ENCODE results near the gene C16orf86.

The C16orf86 gene

GRCh38 chr16:67653789-67654402, 12.7 kb upstream of the C16orf86 start:
- no peak for DNase-seq

- no peak for DNase-seq
Observed at GRCh38 chr16:67654403-67654911, 12.2 kb upstream of the C16orf86 start.

GRCh38 chr16:67655363-67655762, 11.3 kb upstream of the C16orf86 start:
- no peak for DNase-seq

- DNase-seq, result no peak
Observed at GRCh38 chr16:67656344-67657016, 10.1 kb upstream of the C16orf86 start.

- DNase-seq, result no peak
Observed at GRCh38 chr16:67657017-67657608, 9.5 kb upstream of the C16orf86 start.

GRCh38 chr16:67657751-67658518, 8.7 kb upstream of the C16orf86 start:
- no peak for DNase-seq

GRCh38 chr16:67658849-67659674, 7.6 kb upstream of the C16orf86 start:
- DNase-seq, result no peak

GRCh38 chr16:67659675-67660563, 6.7 kb upstream of the C16orf86 start, which contains the start of gene ACD:
Gene ACD, minus strand, starts transcription at chr16:67660260. Its CDS starts 40 bp downstream, at chr16:67660220.
- DNase-seq, result peak; percentile 94

- peak; percentile 98 for DNase-seq
Observed at GRCh38 chr16:67660564-67661028, 6.0 kb upstream of the C16orf86 start, which contains the start of gene PARD6A. Gene PARD6A, plus strand, starts transcription at chr16:67660960. Its CDS starts 79 bp downstream, at chr16:67661039.

- peak; percentile 31 for DNase-seq
Observed at GRCh38 chr16:67661101-67661761, 5.4 kb upstream of the C16orf86 start.

GRCh38 chr16:67661886-67662652, 4.5 kb upstream of the C16orf86 start:
- DNase-seq, result no peak

- no peak for DNase-seq
Observed at GRCh38 chr16:67662653-67663010, 4.0 kb upstream of the C16orf86 start.

GRCh38 chr16:67663151-67663876, 3.3 kb upstream of the C16orf86 start:
- peak; percentile 48 for DNase-seq

- no peak for DNase-seq
Observed at GRCh38 chr16:67663877-67664222, 2.8 kb upstream of the C16orf86 start.

- DNase-seq, result no peak
Observed at GRCh38 chr16:67664258-67664657, 2.4 kb upstream of the C16orf86 start.

- no peak for DNase-seq
Observed at GRCh38 chr16:67664871-67665270, 1.7 kb upstream of the C16orf86 start.

- DNase-seq, result no peak
Observed at GRCh38 chr16:67665598-67665997, 1.0 kb upstream of the C16orf86 start.

GRCh38 chr16:67666032-67666551, 522 bp upstream of the C16orf86 start:
- DNase-seq, result no peak

- DNase-seq, result no peak
Observed at GRCh38 chr16:67667453-67667816, 821 bp downstream of the C16orf86 start.
